ENCODE measurements around the gene CENPT.

The CENPT gene

DNA sequence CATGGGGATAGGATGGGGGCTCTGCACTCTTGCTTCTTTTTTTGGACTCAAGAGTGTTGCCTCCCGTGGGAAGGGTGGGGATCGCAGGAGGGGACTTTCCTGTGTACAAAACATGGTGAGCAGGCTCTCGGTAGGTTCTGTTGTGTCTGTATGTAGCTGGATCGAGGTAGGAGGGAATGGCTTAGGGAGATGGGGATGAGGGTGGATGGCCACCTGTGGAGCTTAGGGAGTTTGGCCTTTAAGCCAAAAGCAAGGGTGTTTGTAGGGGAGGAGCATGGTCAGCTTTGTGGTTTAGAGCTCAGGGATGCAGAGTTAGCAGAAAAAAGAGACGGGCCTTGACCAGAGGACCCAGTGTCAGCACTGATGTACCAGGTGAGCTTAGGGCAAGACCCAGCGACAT is 14.4 kb upstream of the CENPT start:
- TF ChIP-seq CTCF (IDR thresholded peaks at IDR 0.05; ENCODE audit: insufficient read depth, low read depth, low read length, missing control alignments), result no peak
- DNase-seq (ENCODE audit: low read depth), result no peak
- H3K4me3 ChIP-seq (ENCODE audit: low read depth, low read length), result no peak overlapping the region

GRCh38 chr16:67860589-67861398 is 13.3 kb upstream of the CENPT start:
- no peak for DNase-seq (ENCODE audit: low read depth)
- TF ChIP-seq CTCF (IDR thresholded peaks at IDR 0.05; ENCODE audit: insufficient read depth, low read depth, low read length, missing control alignments), result no peak
- H3K4me3 ChIP-seq (ENCODE audit: low read depth, low read length), result no peak overlapping the region

DNA sequence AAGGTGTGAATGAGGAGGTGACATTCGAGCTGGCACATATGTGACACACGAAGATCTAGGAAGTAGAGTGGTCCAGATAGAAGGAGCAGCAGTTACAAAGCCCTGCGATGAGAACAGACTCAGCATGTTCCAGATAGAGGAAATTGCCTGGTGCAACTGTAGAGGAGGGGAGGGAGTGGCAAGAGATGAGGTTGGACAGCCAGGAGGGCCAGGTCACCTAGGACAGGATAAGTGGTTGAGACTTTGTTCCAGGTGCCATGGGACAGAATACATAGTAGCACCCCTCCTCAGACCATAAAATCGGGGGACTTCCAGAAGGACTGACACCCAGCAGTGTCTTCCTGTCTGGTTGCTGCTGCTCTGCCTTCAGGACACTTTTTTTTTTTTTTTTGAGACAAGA is 11.0 kb upstream of the CENPT start:
- TF ChIP-seq CTCF (IDR thresholded peaks at IDR 0.05; ENCODE audit: insufficient read depth, low read depth, low read length, missing control alignments), result no peak
- H3K4me3 ChIP-seq (ENCODE audit: low read depth, low read length), result no peak overlapping the region
- no peak for DNase-seq (ENCODE audit: low read depth)

GRCh38 chr16:67857547-67858233 is 10.2 kb upstream of the CENPT start:
- no peak for DNase-seq (ENCODE audit: low read depth)
- H3K4me3 ChIP-seq (ENCODE audit: low read depth, low read length), result no peak overlapping the region

GRCh38 chr16:67856927-67857546 is 9.5 kb upstream of the CENPT start:
- DNase-seq (ENCODE audit: low read depth), result no peak
- no peak overlapping the region for H3K4me3 ChIP-seq (ENCODE audit: low read depth, low read length)
- no peak for TF ChIP-seq CTCF (IDR thresholded peaks at IDR 0.05; ENCODE audit: insufficient read depth, low read depth, low read length, missing control alignments)

More at GRCh38 chr16:67857547-67858233, 10.2 kb upstream of the CENPT start:
- no peak for TF ChIP-seq CTCF (IDR thresholded peaks at IDR 0.05; ENCODE audit: insufficient read depth, low read depth, low read length, missing control alignments)

- no peak for DNase-seq (ENCODE audit: low read depth)
- no peak for TF ChIP-seq CTCF (IDR thresholded peaks at IDR 0.05; ENCODE audit: insufficient read depth, low read depth, low read length, missing control alignments)
These were observed 8.3 kb upstream of the CENPT start for GRCh38 chr16:67855789-67856188.

More at GRCh38 chr16:67855789-67856188, 8.3 kb upstream of the CENPT start:
- H3K4me3 ChIP-seq (ENCODE audit: low read depth, low read length), result no peak overlapping the region
